ENCODE data around the gene GOLT1A. TPM values are rescaled to one million over a fixed set of nuclear protein-coding genes. Genes with fewer than 3 reads are reported as not detected.

The GOLT1A gene
- total and polyA plus RNA-seq, 2 of the 8 experiments (the other 6 are each of a cell fraction or from before 2014, with no cell fraction given), result 7.5 to 8.5 TPM

- TF ChIP-seq POLR2A (IDR thresholded peaks at IDR 0.05; ENCODE audit: control extremely low read depth in 1 of 2, low read depth in 2 of 2, low read length in 2 of 2), result peak in 1 of 2 experiments; percentile 14; a peak in 1 of 3 replicates
- no peak for TF ChIP-seq FOSL1 (IDR thresholded peaks at IDR 0.05; ENCODE audit: insufficient read depth, low read depth, low read length)
- peak; percentile 39; the same call in 1 of the 2 replicates for TF ChIP-seq PHF8 (conservative IDR thresholded peaks at IDR 0.05; ENCODE audit: low read depth, low read length)
- 0 out of 4 replicates have a peak, but pooled peaks of 1 of the 2 experiments have one; percentile 40 for TF ChIP-seq HDAC2 (IDR thresholded peaks at IDR 0.05; ENCODE audit: borderline replicate concordance in 1 of 2, low read depth in 2 of 2, low read length in 2 of 2)
- no peak for TF ChIP-seq SRF (IDR thresholded peaks at IDR 0.05; ENCODE audit: low read depth, low read length)
- TF ChIP-seq SIN3A (conservative IDR thresholded peaks at IDR 0.05 in 1 of 2, IDR thresholded peaks at IDR 0.05 in 1 of 2; ENCODE audit: low read depth in 1 of 2, low read length in 2 of 2), result peak in 1 of 2 experiments; percentile 88; a peak in 2 of 4 replicates
- peak; percentile 12; the same call in 1 of the 2 replicates for TF ChIP-seq SP1 (IDR thresholded peaks at IDR 0.05; ENCODE audit: low read depth, low read length)
- TF ChIP-seq CTCF (IDR thresholded peaks at IDR 0.05; ENCODE audit: control extremely low read depth in 1 of 3, insufficient read depth in 1 of 3, low read depth in 1 of 3, low read length in 3 of 3), result peak; percentile 57 to 87 (median 84)
- no peak for TF ChIP-seq RXRA (IDR thresholded peaks at IDR 0.05; ENCODE audit: insufficient read depth, low read depth, low read length)
- peak; percentile 52; the same call in 1 of the 2 replicates for TF ChIP-seq RBBP5 (IDR thresholded peaks at IDR 0.05; ENCODE audit: borderline replicate concordance, low read depth, low read length)
- peak; percentile 55; the same call in 1 of the 2 replicates for TF ChIP-seq ATF2 (IDR thresholded peaks at IDR 0.05; ENCODE audit: low read length)
- TF ChIP-seq MAX (IDR thresholded peaks at IDR 0.05), result peak; percentile 88
- TF ChIP-seq POLR2AphosphoS5 (IDR thresholded peaks at IDR 0.05; ENCODE audit: low read depth, low read length), result 0 out of 2 replicates have a peak, but pooled peaks have one; percentile 5
- peak; percentile 71 for TF ChIP-seq CEBPB (IDR thresholded peaks at IDR 0.05; ENCODE audit: low read depth, low read length)
- TF ChIP-seq JUND (IDR thresholded peaks at IDR 0.05; ENCODE audit: low read length), result peak; percentile 32
- TF ChIP-seq ASH2L (IDR thresholded peaks at IDR 0.05; ENCODE audit: low read length), result peak; percentile 63
- TF ChIP-seq BACH1 (IDR thresholded peaks at IDR 0.05; ENCODE audit: low read length), result no peak
- TF ChIP-seq EGR1 (IDR thresholded peaks at IDR 0.05; ENCODE audit: borderline replicate concordance, low read depth, low read length), result peak; percentile 93
Observed at GRCh38 chr1:204213668-204214662, at the start of gene GOLT1A (continued).
